HepG2 (cell line): Measurements from ENCODE around the gene EEF1AKMT3. TPM values are rescaled to one million over a fixed set of nuclear protein-coding genes. Genes with fewer than 3 reads are reported as not detected.

Experiments
- ATAC-seq: fragments of 200-7000 bp; cut with Tn5 transposase; 3 replicates; pipeline ENCODE4 v1.9.1; 2020; ENCODE audit warnings: mild to moderate bottlenecking, moderate library complexity
- BruUV-seq: library from RNA; stranded (reverse); fragments of 400-500 nt; replicated peaks from 2 replicates; lab custom pipeline; 2021; lab: Mats Ljungman, UMichigan
- CTCF ChIA-PET: fragments of 300-600 bp; formaldehyde crosslinking; extraction: SDS; loops from one replicate; lab custom pipeline; 2021; ENCODE audit warnings: low total read pairs, inconsistent platforms, low intra/inter-chr PET ratio; lab: Yijun Ruan, JAX
- POLR2A ChIA-PET: fragments of 350-600 bp; sonication (Branson Sonifier 250); formaldehyde crosslinking; loops from one replicate; lab custom pipeline; 2020; ENCODE audit warnings: antibody characterized with exemption, inconsistent platforms; lab: Yijun Ruan, JAX
- DNase-seq: peaks from one replicate; pipeline ENCODE4 v3.0.0-alpha.2; 2015; ENCODE audit warnings: low spot score
- FAIRE-seq: peaks from 3 replicates; lab custom pipeline; 2011; peaks lifted over from hg19 to GRCh38; lab: Jason Lieb, UNC
- H2AFZ ChIP-seq: one replicate; pipeline ENCODE4 v1.6.1; 2011; ENCODE audit warnings: low read length, inconsistent platforms
- H3K27ac ChIP-seq: fragments of 300-600 bp; 3 replicates; pipeline ENCODE4 v1.8.0; 2011; ENCODE audit warnings: mixed run types, mild to moderate bottlenecking, mixed read lengths, low read length, inconsistent platforms; ENCODE audit not compliant: insufficient read depth; ENCODE audit errors: extremely low read length
- H3K27me3 ChIP-seq, 2 experiments: fragments of 200-600 bp in 1 of 2; 2 replicates in 1 of 2; 3 replicates in 1 of 2; pipeline versions ENCODE4 v1.6.0 to v1.8.0; 2011; ENCODE audit warnings: low read length in 2 of 2, mild to moderate bottlenecking in 2 of 2, moderate library complexity in 2 of 2, inconsistent platforms in 1 of 2; ENCODE audit not compliant: insufficient read depth in 2 of 2, control insufficient read depth in 1 of 2
- H3K36me3 ChIP-seq, 2 experiments: fragments of 200-600 bp in 1 of 2; replicated peaks in 1 of 2; 2 replicates in 1 of 2; 3 replicates in 1 of 2; pipeline versions ENCODE4 v1.5.1 to v1.8.0; 2011; ENCODE audit warnings: low read length in 2 of 2, inconsistent platforms in 1 of 2; ENCODE audit not compliant: insufficient read depth in 2 of 2, control insufficient read depth in 1 of 2
- H3K4me1 ChIP-seq: 2 replicates; pipeline ENCODE4 v1.5.1; 2012; ENCODE audit warnings: low read length, inconsistent platforms; ENCODE audit not compliant: insufficient read depth
- H3K4me2 ChIP-seq: 2 replicates; pipeline ENCODE4 v1.6.0; 2011; ENCODE audit warnings: low read depth, low read length, inconsistent platforms
- H3K4me3 ChIP-seq, 3 experiments: fragments of 200-600 bp in 1 of 3; sonication (generic), shearing (Covaris generic) in 1 of 3; replicated peaks in 1 of 3; 2 replicates each; pipeline ENCODE4 v1.5.1; 2011 to 2016; ENCODE audit warnings: low read length in 3 of 3, inconsistent platforms in 2 of 3, low read depth in 2 of 3, mild to moderate bottlenecking in 2 of 3, control low read depth in 1 of 3, mixed read lengths in 1 of 3; ENCODE audit not compliant: insufficient read depth in 1 of 3
- H3K79me2 ChIP-seq: one replicate; pipeline ENCODE4 v1.6.1; 2011; ENCODE audit warnings: low read length, inconsistent platforms; ENCODE audit not compliant: insufficient read depth
- H3K9ac ChIP-seq: 2 replicates; pipeline ENCODE4 v1.6.0; 2011; ENCODE audit warnings: mild to moderate bottlenecking, low read depth, low read length, inconsistent platforms; ENCODE audit not compliant: insufficient read depth
- H3K9me3 ChIP-seq: 2 replicates; pipeline ENCODE4 v1.5.1; 2012; ENCODE audit warnings: mild to moderate bottlenecking, low read length
- H4K20me1 ChIP-seq: 2 replicates; pipeline ENCODE4 v1.6.0; 2011; ENCODE audit warnings: inconsistent platforms, mild to moderate bottlenecking, low read length, moderate library complexity; ENCODE audit not compliant: insufficient read depth
- ERF ChIP-seq: IDR thresholded peaks from 2 replicates; pipeline ENCODE4 v1.6.1; 2018; ENCODE audit warnings: missing biosample characterization, missing genetic modification reagents
- ESRRA ChIP-seq: sonication (generic); formaldehyde crosslinking; IDR thresholded peaks from 2 replicates; pipeline ENCODE4 v1.5.1; 2020; ENCODE audit warnings: mild to moderate bottlenecking, low read depth, missing genetic modification reagents
- FOXM1 ChIP-seq: sonication (generic); formaldehyde crosslinking; IDR thresholded peaks from 2 replicates; pipeline ENCODE4 v1.5.0; 2020; ENCODE audit warnings: missing genetic modification reagents
- GTF3A ChIP-seq: sonication (generic); formaldehyde crosslinking; conservative IDR thresholded peaks from 2 replicates; pipeline ENCODE4 v1.4.0; 2020; ENCODE audit warnings: mild to moderate bottlenecking, missing genetic modification reagents
- SAP130 ChIP-seq: IDR thresholded peaks from 2 replicates; pipeline ENCODE4 v1.6.1; 2016; ENCODE audit warnings: low read depth
- TAF1 ChIP-seq: sonication (generic); formaldehyde crosslinking; IDR thresholded peaks from 2 replicates; pipeline ENCODE4 v1.4.0; 2020; ENCODE audit warnings: missing genetic modification reagents
- TBX2 ChIP-seq: sonication (generic); formaldehyde crosslinking; IDR thresholded peaks from 2 replicates; pipeline ENCODE4 v1.5.0; 2020; ENCODE audit warnings: missing genetic modification reagents, mild to moderate bottlenecking, borderline replicate concordance
- ZMYM3 ChIP-seq: sonication (generic); formaldehyde crosslinking; IDR thresholded peaks from 2 replicates; pipeline ENCODE4 v1.5.1; 2020; ENCODE audit warnings: mild to moderate bottlenecking, missing genetic modification reagents
- ZNF460 ChIP-seq: sonication (generic); formaldehyde crosslinking; IDR thresholded peaks from 2 replicates; pipeline ENCODE4 v1.5.1; 2020; ENCODE audit warnings: missing genetic modification reagents, mild to moderate bottlenecking, borderline replicate concordance
- ZNF546 ChIP-seq: sonication (generic); formaldehyde crosslinking; conservative IDR thresholded peaks from 2 replicates; pipeline ENCODE4 v1.8.1; 2023; ENCODE audit warnings: mild to moderate bottlenecking, missing genetic modification reagents
- ZNF605 ChIP-seq: sonication (generic); formaldehyde crosslinking; IDR thresholded peaks from 2 replicates; pipeline ENCODE4 v1.8.0; 2022; ENCODE audit warnings: mild to moderate bottlenecking, missing genetic modification reagents
- ZSCAN9 ChIP-seq: IDR thresholded peaks from 2 replicates; pipeline ENCODE4 v1.6.1; 2016; ENCODE audit warnings: borderline replicate concordance
- WGBS: methylation state at CpG from one replicate; pipeline ENCODE4 v1.1.6; 2017; ENCODE audit warnings: low lambda C conversion rate; 5-methylcytosine and 5-hydroxymethylcytosine counted together
- in situ Hi-C: cut with HindIII; loops from 2 replicates; pipeline ENCODE4 v1.10.0; 2017; ENCODE audit warnings: low pct_unique_long_range_greater_than_20kb; ENCODE audit not compliant: extremely low pct_ligation_motif_present
- intact Hi-C: fragments of 100-400 bp; cut with micrococcal nuclease; formaldehyde crosslinking; loops from one replicate; pipeline ENCODE4 v1.10.0; 2022; ENCODE audit not compliant: unreplicated experiment
- polyA plus RNA-seq, 8 experiments: library from polyadenylated mRNA; depleted of rRNA in 3 of 8; stranded (reverse) in 7 of 8; unstranded in 1 of 8; fragments of >200 nt; fragmentation: Illumina TruSeq in 4 of 8; extraction: Trizol in 4 of 8; gene quantifications; 2 replicates each; pipeline versions ENCODE4 v1.2.1 to v1.2.3, GENCODE V29; 2011 to 2016; ENCODE audit warnings: low read depth in 4 of 8, missing spikeins in 1 of 8, mixed read lengths in 1 of 8; ENCODE audit not compliant: insufficient read depth in 1 of 8
- total RNA-seq, 5 experiments: library from RNA; depleted of rRNA; stranded (reverse); fragments of >200 nt; fragmentation: Illumina TruSeq; extraction: Trizol; gene quantifications; 2 replicates each; pipeline ENCODE4 v1.2.3, GENCODE V29; 2016; ENCODE audit warnings: low read depth in 1 of 5
- TF ChIP-seq, protein P1 (sequence below): sonication (generic); formaldehyde crosslinking; conservative IDR thresholded peaks from 2 replicates; pipeline ENCODE4 v1.8.1; 2023; ENCODE audit warnings: missing genetic modification reagents
- TF ChIP-seq, protein P2 (sequence below): sonication (generic); formaldehyde crosslinking; IDR thresholded peaks from 2 replicates; pipeline ENCODE4 v1.8.0; 2022; ENCODE audit warnings: missing genetic modification reagents, mild to moderate bottlenecking, borderline replicate concordance
- TF ChIP-seq, protein P3 (sequence below): sonication (generic); formaldehyde crosslinking; IDR thresholded peaks from 2 replicates; pipeline ENCODE4 v1.5.1; 2020; ENCODE audit warnings: mild to moderate bottlenecking, moderate library complexity, missing genetic modification reagents

Gene EEF1AKMT3
- total and polyA plus RNA-seq, 2 of the 13 experiments (the other 11 are each of a cell fraction or from before 2014, with no cell fraction given): 4.7 to 11.4 TPM

DNA sequence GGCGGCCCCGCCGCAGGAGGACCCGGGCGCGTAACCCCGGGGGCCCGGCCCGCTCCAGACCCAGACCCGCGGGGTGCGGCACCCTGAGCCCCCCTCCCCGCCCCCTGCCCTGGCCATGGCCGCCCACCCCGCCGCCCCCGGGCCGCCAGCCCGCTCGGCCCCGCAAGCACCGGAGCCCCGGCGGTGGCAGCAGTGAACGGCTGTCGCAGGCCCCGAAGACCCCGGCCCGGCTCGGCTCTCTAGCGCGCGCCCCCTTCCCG lies 17.3 kb upstream of the EEF1AKMT3 start (continued):
- TF ChIP-seq, protein P1, sequence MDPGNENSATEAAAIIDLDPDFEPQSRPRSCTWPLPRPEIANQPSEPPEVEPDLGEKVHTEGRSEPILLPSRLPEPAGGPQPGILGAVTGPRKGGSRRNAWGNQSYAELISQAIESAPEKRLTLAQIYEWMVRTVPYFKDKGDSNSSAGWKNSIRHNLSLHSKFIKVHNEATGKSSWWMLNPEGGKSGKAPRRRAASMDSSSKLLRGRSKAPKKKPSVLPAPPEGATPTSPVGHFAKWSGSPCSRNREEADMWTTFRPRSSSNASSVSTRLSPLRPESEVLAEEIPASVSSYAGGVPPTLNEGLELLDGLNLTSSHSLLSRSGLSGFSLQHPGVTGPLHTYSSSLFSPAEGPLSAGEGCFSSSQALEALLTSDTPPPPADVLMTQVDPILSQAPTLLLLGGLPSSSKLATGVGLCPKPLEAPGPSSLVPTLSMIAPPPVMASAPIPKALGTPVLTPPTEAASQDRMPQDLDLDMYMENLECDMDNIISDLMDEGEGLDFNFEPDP (CRISPR knock-in tag): no peak
- TF ChIP-seq ZNF460 (CRISPR knock-in tag): no peak
- TF ChIP-seq, protein P2, sequence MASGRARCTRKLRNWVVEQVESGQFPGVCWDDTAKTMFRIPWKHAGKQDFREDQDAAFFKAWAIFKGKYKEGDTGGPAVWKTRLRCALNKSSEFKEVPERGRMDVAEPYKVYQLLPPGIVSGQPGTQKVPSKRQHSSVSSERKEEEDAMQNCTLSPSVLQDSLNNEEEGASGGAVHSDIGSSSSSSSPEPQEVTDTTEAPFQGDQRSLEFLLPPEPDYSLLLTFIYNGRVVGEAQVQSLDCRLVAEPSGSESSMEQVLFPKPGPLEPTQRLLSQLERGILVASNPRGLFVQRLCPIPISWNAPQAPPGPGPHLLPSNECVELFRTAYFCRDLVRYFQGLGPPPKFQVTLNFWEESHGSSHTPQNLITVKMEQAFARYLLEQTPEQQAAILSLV (CRISPR knock-in tag): no peak
- TF ChIP-seq ZMYM3 (CRISPR knock-in tag): no peak
- no peak for TF ChIP-seq FOXM1 (CRISPR knock-in tag)
- TF ChIP-seq GTF3A (CRISPR knock-in tag): no peak

DNA sequence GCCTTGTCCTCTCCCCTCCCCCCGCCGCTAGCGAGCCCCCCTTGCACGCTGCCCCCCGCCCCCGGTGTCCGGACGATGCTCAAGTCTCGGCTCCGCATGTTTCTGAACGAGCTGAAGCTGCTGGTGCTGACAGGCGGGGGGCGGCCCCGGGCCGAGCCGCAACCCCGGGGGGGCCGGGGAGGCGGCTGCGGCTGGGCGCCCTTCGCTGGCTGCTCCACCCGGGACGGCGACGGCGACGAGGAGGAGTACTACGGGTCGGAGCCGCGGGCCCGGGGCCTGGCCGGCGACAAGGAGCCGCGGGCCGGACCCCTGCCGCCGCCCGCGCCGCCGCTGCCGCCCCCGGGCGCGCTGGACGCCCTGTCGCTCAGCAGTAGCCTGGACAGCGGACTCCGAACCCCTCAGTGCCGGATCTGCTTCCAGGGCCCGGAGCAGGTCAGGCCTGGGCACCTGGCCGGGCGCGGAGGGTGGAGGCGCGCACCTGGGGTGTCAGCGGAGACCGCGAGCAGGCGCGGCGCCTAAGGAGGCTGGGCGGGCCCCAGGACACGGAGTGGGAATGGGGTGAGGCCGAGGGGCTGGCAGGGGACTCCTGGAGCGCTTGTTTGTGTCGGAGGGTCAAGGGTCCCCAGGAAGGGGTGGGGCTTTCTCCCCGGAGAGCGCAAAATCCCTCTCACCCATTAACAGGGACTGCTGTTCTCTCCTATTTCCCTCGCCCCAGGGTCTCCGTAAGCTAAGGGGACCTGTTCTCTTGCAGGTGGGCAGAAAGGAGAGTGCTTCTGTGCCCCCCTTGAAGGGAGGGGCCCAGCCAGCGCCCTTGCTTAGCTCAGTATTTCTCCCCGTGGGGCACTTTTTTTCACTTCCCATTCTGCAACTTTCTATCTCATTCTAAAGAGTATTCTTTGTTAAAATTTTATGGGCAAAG lies 16.7 kb upstream of the EEF1AKMT3 start:
- peak overlapping the region; percentile 67 for H3K27ac ChIP-seq
- peak; percentile 49; the same call in 1 of the 2 replicates for TF ChIP-seq ZNF546 (CRISPR knock-in tag)
- TF ChIP-seq ZSCAN9: peak; percentile 58; the same call in 1 of the 2 replicates
- peak; percentile 78 for TF ChIP-seq TBX2 (CRISPR knock-in tag)
- TF ChIP-seq TAF1 (CRISPR knock-in tag): peak; percentile 69; the same call in 1 of the 2 replicates
- TF ChIP-seq, protein P3, sequence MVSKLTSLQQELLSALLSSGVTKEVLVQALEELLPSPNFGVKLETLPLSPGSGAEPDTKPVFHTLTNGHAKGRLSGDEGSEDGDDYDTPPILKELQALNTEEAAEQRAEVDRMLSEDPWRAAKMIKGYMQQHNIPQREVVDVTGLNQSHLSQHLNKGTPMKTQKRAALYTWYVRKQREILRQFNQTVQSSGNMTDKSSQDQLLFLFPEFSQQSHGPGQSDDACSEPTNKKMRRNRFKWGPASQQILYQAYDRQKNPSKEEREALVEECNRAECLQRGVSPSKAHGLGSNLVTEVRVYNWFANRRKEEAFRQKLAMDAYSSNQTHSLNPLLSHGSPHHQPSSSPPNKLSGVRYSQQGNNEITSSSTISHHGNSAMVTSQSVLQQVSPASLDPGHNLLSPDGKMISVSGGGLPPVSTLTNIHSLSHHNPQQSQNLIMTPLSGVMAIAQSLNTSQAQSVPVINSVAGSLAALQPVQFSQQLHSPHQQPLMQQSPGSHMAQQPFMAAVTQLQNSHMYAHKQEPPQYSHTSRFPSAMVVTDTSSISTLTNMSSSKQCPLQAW (CRISPR knock-in tag): peak; percentile 61; the same call in 1 of the 2 replicates
- peak; percentile 76 for TF ChIP-seq SAP130
- peak; percentile 38; the same call in 1 of the 2 replicates for TF ChIP-seq ZNF605
- peak; percentile 41; the same call in 1 of the 2 replicates for TF ChIP-seq ERF (CRISPR knock-in tag)
- peak; percentile 5; the same call in 1 of the 2 replicates for TF ChIP-seq ESRRA (CRISPR knock-in tag)

More for the DNA sequence above, 16.7 kb upstream of the EEF1AKMT3 start:
- ATAC-seq (peak; percentile 50), DNase-seq (no peak), FAIRE-seq (no peak)
- peak overlapping the region; percentile 81 to 82 (median 81) for H3K4me3 ChIP-seq
- H3K79me2 ChIP-seq: peaks cover 17% of the 10 kb centered on the region
- in situ Hi-C loops (no loop called here), intact Hi-C loops (no loop called here)
- BruUV-seq: no TSS peak
- peak overlapping the region; percentile 96 for H3K4me2 ChIP-seq
- H4K20me1 ChIP-seq: 0 out of 2 replicates have a peak, but pooled peaks cover 5% of the 10 kb centered on the region
- H2AFZ ChIP-seq: peak overlapping the region; percentile 5
- WGBS: 2% methylated on average over 3 of the region's 76 CpGs
- POLR2A ChIA-PET: interaction anchor here (0.7 to 3.0 kb wide), 4 partner anchors 9 to 236 kb away, joined by 3 to 14 read pairs (median 9); partner anchors contain the start of genes CYP27B1, EEF1AKMT3 and METTL1
- peaks cover 1 to 3% of the 10 kb centered on the region in 2 experiments; a peak in 2 of 5 replicates for H3K36me3 ChIP-seq
- H3K27me3 ChIP-seq: no peaks in the 10 kb centered on the region; a peak in 1 of 5 replicates
- H3K9me3 ChIP-seq: no peaks in the 10 kb centered on the region
- peaks cover 37% of the 10 kb centered on the region for H3K4me1 ChIP-seq
- CTCF ChIA-PET: interaction anchor here (1.2 to 1.8 kb wide), 2 partner anchors 9 to 150 kb away, joined by 3 to 9 read pairs; no protein-coding TSS in a partner anchor
- peak overlapping the region; percentile 71 for H3K9ac ChIP-seq
